GM23338 (cell line): ENCODE results near the gene SLC12A5. TPM values are rescaled to one million over a fixed set of nuclear protein-coding genes. Genes with fewer than 3 reads are reported as not detected.

Source experiments
- ATAC-seq: fragments of 200-7000 bp; cut with Tn5 transposase; 3 replicates; pipeline ENCODE4 v1.9.1; 2020
- DNase-seq: peaks from one replicate; pipeline ENCODE4 v3.0.0-alpha.2; 2015; ENCODE audit warnings: low spot score
- H2AFZ ChIP-seq: fragments of 200-600 bp; sonication (generic); 2 replicates; pipeline ENCODE4 v1.8.0; 2016; ENCODE audit warnings: antibody characterized with exemption, mild to moderate bottlenecking, moderate library complexity
- H3F3A ChIP-seq: fragments of 200-600 bp; sonication (generic); replicated peaks from 2 replicates; pipeline ENCODE4 v1.8.0; 2017; ENCODE audit warnings: antibody characterized with exemption, mixed run types, low read depth
- H3K27ac ChIP-seq: fragments of 200-600 bp; sonication (generic); 2 replicates; pipeline ENCODE4 v1.6.1; 2016; ENCODE audit warnings: low read depth
- H3K27me3 ChIP-seq: fragments of 200-600 bp; sonication (generic); 2 replicates; pipeline ENCODE4 v1.8.0; 2016; ENCODE audit warnings: mild to moderate bottlenecking, mixed run types, moderate library complexity; ENCODE audit not compliant: insufficient read depth
- H3K36me3 ChIP-seq: fragments of 200-600 bp; sonication (generic); 2 replicates; pipeline ENCODE4 v1.8.0; 2016; ENCODE audit warnings: mild to moderate bottlenecking; ENCODE audit not compliant: insufficient read depth
- H3K4me1 ChIP-seq: fragments of 200-600 bp; sonication (generic); 2 replicates; pipeline ENCODE4 v1.8.0; 2016; ENCODE audit warnings: mild to moderate bottlenecking, moderate library complexity; ENCODE audit not compliant: insufficient read depth
- H3K4me2 ChIP-seq: fragments of 200-600 bp; sonication (generic); 2 replicates; pipeline ENCODE4 v1.7.1; 2017; ENCODE audit warnings: mixed run types
- H3K4me3 ChIP-seq: fragments of 200-600 bp; sonication (generic); 2 replicates; pipeline ENCODE4 v1.6.1; 2016; ENCODE audit warnings: mixed run types
- H3K79me2 ChIP-seq: fragments of 200-600 bp; sonication (generic); replicated peaks from 2 replicates; pipeline ENCODE4 v1.8.0; 2017; ENCODE audit warnings: mild to moderate bottlenecking; ENCODE audit not compliant: insufficient read depth
- H3K9me2 ChIP-seq: fragments of 200-600 bp; sonication (generic); 2 replicates; pipeline ENCODE4 v1.8.0; 2017; ENCODE audit not compliant: insufficient read depth
- H4K20me1 ChIP-seq: fragments of 200-600 bp; sonication (generic); replicated peaks from 2 replicates; pipeline ENCODE4 v1.8.0; 2017; ENCODE audit warnings: mild to moderate bottlenecking; ENCODE audit not compliant: insufficient read depth
- H3K27ac Mint-ChIP-seq: 2 replicates; pipeline ENCODE4 v1.8.0; 2020; ENCODE audit warnings: inconsistent platforms, mild to moderate bottlenecking, moderate library complexity, mixed read lengths
- H3K27me3 Mint-ChIP-seq: 3 replicates; pipeline ENCODE4 v1.8.0; 2022; ENCODE audit warnings: low read depth, mild to moderate bottlenecking, moderate library complexity, mixed read lengths, inconsistent platforms; ENCODE audit not compliant: insufficient read depth, poor library complexity
- H3K36me3 Mint-ChIP-seq: 3 replicates; pipeline ENCODE4 v1.8.0; 2021; ENCODE audit warnings: low read depth, mild to moderate bottlenecking, inconsistent platforms, moderate library complexity, mixed read lengths
- H3K4me1 Mint-ChIP-seq: 3 replicates; pipeline ENCODE4 v1.8.0; 2020; ENCODE audit warnings: mild to moderate bottlenecking, inconsistent platforms, mixed read lengths
- H3K4me3 Mint-ChIP-seq: 3 replicates; pipeline ENCODE4 v1.8.0; 2021; ENCODE audit warnings: moderate library complexity, mild to moderate bottlenecking, inconsistent platforms, mixed read lengths
- H3K9me3 Mint-ChIP-seq: 3 replicates; pipeline ENCODE4 v1.8.0; 2020; ENCODE audit warnings: moderate library complexity, mild to moderate bottlenecking, inconsistent platforms, mixed read lengths
- JUNB ChIP-seq: IDR thresholded peaks from one replicate; pipeline ENCODE4 v1.6.1; 2016; ENCODE audit warnings: antibody characterized with exemption; ENCODE audit not compliant: unreplicated experiment
- POLR2AphosphoS5 ChIP-seq: IDR thresholded peaks from 2 replicates; pipeline ENCODE4 v1.6.1; 2016; ENCODE audit warnings: antibody characterized with exemption, low read depth
- ZNF114 ChIP-seq: fragments of 250-450 bp; sonication (Bioruptor Pico); IDR thresholded peaks from 2 replicates; pipeline ENCODE4 v1.5.0; 2020; ENCODE audit warnings: mild to moderate bottlenecking, moderate library complexity
- ZNF331 ChIP-seq: fragments of 250-450 bp; sonication (Bioruptor Pico); IDR thresholded peaks from 2 replicates; pipeline ENCODE4 v1.5.0; 2020; ENCODE audit warnings: low read depth, mild to moderate bottlenecking, moderate library complexity
- polyA plus RNA-seq: library from polyadenylated mRNA; unstranded; fragments of >200 nt; fragmentation: Nextera tagmentation; extraction: Ambion mirVana; gene quantifications from 2 replicates; pipeline ENCODE4 v1.2.1, GENCODE V29; 2016
- total RNA-seq: library from RNA; depleted of rRNA; stranded (reverse); fragments of >200 nt; shearing (Covaris generic); gene quantifications from 2 replicates; pipeline ENCODE4 v1.2.3, GENCODE V29; 2014
- TF ChIP-seq, protein P1 (sequence below), 2 experiments: fragments of 200-600 bp in 1 of 2; sonication (generic) in 1 of 2; conservative IDR thresholded peaks; 2 replicates each; pipeline versions ENCODE4 v1.5.1 to v1.6.1; 2016 to 2017; ENCODE audit warnings: antibody characterized with exemption in 2 of 2, low read depth in 2 of 2, mild to moderate bottlenecking in 2 of 2, moderate library complexity in 1 of 2
- TF ChIP-seq, protein P2 (sequence below): fragments of 250-450 bp; sonication (Bioruptor Pico); IDR thresholded peaks from 2 replicates; pipeline ENCODE4 v1.5.0; 2020; ENCODE audit warnings: mild to moderate bottlenecking, moderate library complexity
- TF ChIP-seq, protein P3 (sequence below): IDR thresholded peaks from 2 replicates; pipeline ENCODE4 v1.6.1; 2016; ENCODE audit warnings: antibody characterized with exemption

Gene SLC12A5
- total and polyA plus RNA-seq, 2 experiments from 2014 or later = 3.5 to 8.4 TPM

DNA sequence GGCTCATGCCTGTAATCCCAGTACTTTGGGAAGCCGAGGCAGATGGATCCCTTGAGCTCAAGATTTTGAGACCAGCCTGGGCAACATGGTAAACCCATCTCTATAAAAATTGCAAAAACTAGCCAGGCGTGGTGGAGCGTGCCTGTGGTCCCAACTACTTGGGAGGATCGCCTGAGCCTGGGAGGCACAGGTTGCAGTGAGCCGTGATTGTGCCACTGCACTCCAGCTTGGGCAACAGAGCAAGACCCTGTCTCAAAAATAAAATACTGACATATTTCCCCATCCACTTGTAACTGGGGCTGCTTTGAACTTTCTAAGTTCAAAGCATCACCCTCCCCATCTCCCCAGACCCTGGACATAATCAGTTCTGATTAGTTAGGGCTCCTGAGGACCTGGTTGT lies 27.5 kb upstream of the SLC12A5 start:
- ATAC-seq = no peak
- H3K36me3 Mint-ChIP-seq = no peaks in the 10 kb centered on the region
- H3K36me3 ChIP-seq = no peaks in the 10 kb centered on the region
- peak overlapping the region; percentile 93 for H2AFZ ChIP-seq
- H3K9me2 ChIP-seq = no peaks in the 10 kb centered on the region
- no peak overlapping the region for H3K4me3 Mint-ChIP-seq
- no peak overlapping the region for H3K27ac ChIP-seq
- peaks cover 7% of the 10 kb centered on the region for H3K27me3 Mint-ChIP-seq
- peaks cover 17% of the 10 kb centered on the region for H3F3A ChIP-seq
- H3K9me3 Mint-ChIP-seq = no peaks in the 10 kb centered on the region
- TF ChIP-seq JUNB (no peak), ZNF114 (CRISPR knock-in tag) (no peak)
- TF ChIP-seq, protein P1, sequence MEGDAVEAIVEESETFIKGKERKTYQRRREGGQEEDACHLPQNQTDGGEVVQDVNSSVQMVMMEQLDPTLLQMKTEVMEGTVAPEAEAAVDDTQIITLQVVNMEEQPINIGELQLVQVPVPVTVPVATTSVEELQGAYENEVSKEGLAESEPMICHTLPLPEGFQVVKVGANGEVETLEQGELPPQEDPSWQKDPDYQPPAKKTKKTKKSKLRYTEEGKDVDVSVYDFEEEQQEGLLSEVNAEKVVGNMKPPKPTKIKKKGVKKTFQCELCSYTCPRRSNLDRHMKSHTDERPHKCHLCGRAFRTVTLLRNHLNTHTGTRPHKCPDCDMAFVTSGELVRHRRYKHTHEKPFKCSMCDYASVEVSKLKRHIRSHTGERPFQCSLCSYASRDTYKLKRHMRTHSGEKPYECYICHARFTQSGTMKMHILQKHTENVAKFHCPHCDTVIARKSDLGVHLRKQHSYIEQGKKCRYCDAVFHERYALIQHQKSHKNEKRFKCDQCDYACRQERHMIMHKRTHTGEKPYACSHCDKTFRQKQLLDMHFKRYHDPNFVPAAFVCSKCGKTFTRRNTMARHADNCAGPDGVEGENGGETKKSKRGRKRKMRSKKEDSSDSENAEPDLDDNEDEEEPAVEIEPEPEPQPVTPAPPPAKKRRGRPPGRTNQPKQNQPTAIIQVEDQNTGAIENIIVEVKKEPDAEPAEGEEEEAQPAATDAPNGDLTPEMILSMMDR (conservative IDR thresholded peaks at IDR 0.05; ENCODE audit: low read depth in 2 of 2) = no peak
- peaks cover 52% of the 10 kb centered on the region for H3K4me1 ChIP-seq
- no peaks in the 10 kb centered on the region for H3K27me3 ChIP-seq
- H3K4me3 ChIP-seq = no peak overlapping the region
- H3K27ac Mint-ChIP-seq = no peak overlapping the region
- no peaks in the 10 kb centered on the region for H4K20me1 ChIP-seq
- peaks cover 48% of the 10 kb centered on the region for H3K4me1 Mint-ChIP-seq
- no peak for DNase-seq
- H3K4me2 ChIP-seq = peak overlapping the region; percentile 60; the same call in 1 of the 2 replicates
- no peaks in the 10 kb centered on the region for H3K79me2 ChIP-seq

DNA sequence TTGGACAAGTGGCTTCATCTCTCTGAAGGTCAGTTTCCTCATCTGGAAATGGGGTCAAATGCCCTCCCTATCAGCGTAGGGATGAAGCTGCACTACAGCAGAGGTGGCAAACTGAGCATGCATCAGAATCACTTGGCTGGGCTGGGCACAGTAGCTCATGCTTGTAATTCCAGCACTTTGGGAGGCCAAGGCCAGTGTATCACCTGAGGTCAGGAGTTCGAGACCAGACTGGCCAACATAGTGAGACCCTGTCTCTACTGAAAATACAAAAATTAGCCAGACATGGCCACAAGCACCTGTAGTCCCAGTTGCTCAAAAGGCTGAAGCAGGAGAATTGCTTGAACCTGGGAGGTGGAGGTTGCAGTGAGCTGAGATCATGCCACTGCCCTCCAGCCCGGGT lies 27.0 kb upstream of the SLC12A5 start:
- H3K9me2 ChIP-seq = no peaks in the 10 kb centered on the region
- no peaks in the 10 kb centered on the region for H4K20me1 ChIP-seq
- H3K4me1 Mint-ChIP-seq = peaks cover 48% of the 10 kb centered on the region
- peaks cover 52% of the 10 kb centered on the region for H3K4me1 ChIP-seq
- no peaks in the 10 kb centered on the region for H3K79me2 ChIP-seq
- no peaks in the 10 kb centered on the region for H3K27me3 ChIP-seq
- no peak overlapping the region for H3K4me3 Mint-ChIP-seq
- H3K9me3 Mint-ChIP-seq = no peaks in the 10 kb centered on the region
- no peak for TF ChIP-seq ZNF331
- TF ChIP-seq, protein P2, sequence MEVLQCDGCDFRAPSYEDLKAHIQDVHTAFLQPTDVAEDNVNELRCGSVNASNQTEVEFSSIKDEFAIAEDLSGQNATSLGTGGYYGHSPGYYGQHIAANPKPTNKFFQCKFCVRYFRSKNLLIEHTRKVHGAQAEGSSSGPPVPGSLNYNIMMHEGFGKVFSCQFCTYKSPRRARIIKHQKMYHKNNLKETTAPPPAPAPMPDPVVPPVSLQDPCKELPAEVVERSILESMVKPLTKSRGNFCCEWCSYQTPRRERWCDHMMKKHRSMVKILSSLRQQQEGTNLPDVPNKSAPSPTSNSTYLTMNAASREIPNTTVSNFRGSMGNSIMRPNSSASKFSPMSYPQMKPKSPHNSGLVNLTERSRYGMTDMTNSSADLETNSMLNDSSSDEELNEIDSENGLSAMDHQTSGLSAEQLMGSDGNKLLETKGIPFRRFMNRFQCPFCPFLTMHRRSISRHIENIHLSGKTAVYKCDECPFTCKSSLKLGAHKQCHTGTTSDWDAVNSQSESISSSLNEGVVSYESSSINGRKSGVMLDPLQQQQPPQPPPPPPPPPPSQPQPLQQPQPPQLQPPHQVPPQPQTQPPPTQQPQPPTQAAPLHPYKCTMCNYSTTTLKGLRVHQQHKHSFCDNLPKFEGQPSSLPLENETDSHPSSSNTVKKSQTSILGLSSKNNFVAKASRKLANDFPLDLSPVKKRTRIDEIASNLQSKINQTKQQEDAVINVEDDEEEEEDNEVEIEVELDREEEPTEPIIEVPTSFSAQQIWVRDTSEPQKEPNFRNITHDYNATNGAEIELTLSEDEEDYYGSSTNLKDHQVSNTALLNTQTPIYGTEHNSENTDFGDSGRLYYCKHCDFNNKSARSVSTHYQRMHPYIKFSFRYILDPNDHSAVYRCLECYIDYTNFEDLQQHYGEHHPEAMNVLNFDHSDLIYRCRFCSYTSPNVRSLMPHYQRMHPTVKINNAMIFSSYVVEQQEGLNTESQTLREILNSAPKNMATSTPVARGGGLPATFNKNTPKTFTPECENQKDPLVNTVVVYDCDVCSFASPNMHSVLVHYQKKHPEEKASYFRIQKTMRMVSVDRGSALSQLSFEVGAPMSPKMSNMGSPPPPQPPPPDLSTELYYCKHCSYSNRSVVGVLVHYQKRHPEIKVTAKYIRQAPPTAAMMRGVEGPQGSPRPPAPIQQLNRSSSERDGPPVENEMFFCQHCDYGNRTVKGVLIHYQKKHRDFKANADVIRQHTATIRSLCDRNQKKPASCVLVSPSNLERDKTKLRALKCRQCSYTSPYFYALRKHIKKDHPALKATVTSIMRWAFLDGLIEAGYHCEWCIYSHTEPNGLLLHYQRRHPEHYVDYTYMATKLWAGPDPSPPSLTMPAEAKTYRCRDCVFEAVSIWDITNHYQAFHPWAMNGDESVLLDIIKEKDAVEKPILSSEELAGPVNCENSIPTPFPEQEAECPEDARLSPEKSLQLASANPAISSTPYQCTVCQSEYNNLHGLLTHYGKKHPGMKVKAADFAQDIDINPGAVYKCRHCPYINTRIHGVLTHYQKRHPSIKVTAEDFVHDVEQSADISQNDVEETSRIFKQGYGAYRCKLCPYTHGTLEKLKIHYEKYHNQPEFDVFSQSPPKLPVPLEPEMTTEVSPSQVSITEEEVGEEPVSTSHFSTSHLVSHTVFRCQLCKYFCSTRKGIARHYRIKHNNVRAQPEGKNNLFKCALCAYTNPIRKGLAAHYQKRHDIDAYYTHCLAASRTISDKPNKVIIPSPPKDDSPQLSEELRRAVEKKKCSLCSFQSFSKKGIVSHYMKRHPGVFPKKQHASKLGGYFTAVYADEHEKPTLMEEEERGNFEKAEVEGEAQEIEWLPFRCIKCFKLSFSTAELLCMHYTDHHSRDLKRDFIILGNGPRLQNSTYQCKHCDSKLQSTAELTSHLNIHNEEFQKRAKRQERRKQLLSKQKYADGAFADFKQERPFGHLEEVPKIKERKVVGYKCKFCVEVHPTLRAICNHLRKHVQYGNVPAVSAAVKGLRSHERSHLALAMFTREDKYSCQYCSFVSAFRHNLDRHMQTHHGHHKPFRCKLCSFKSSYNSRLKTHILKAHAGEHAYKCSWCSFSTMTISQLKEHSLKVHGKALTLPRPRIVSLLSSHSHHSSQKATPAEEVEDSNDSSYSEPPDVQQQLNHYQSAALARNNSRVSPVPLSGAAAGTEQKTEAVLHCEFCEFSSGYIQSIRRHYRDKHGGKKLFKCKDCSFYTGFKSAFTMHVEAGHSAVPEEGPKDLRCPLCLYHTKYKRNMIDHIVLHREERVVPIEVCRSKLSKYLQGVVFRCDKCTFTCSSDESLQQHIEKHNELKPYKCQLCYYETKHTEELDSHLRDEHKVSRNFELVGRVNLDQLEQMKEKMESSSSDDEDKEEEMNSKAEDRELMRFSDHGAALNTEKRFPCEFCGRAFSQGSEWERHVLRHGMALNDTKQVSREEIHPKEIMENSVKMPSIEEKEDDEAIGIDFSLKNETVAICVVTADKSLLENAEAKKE (CRISPR knock-in tag) = no peak
- no peak for TF ChIP-seq POLR2AphosphoS5
- TF ChIP-seq, protein P3, sequence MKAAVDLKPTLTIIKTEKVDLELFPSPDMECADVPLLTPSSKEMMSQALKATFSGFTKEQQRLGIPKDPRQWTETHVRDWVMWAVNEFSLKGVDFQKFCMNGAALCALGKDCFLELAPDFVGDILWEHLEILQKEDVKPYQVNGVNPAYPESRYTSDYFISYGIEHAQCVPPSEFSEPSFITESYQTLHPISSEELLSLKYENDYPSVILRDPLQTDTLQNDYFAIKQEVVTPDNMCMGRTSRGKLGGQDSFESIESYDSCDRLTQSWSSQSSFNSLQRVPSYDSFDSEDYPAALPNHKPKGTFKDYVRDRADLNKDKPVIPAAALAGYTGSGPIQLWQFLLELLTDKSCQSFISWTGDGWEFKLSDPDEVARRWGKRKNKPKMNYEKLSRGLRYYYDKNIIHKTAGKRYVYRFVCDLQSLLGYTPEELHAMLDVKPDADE = no peak
- no peak overlapping the region for H3K27ac Mint-ChIP-seq
- H3K27me3 Mint-ChIP-seq = peaks cover 7% of the 10 kb centered on the region
- no peaks in the 10 kb centered on the region for H3K36me3 ChIP-seq
- no peak overlapping the region for H3K4me2 ChIP-seq
- ATAC-seq (no peak), DNase-seq (no peak)
- H2AFZ ChIP-seq = no peak overlapping the region
- H3F3A ChIP-seq = peaks cover 13% of the 10 kb centered on the region
- no peak overlapping the region for H3K4me3 ChIP-seq
- no peaks in the 10 kb centered on the region for H3K36me3 Mint-ChIP-seq
- no peak overlapping the region for H3K27ac ChIP-seq
